GM12878 (cell line): Measurements from ENCODE around the gene ATOSA.

Experiments used
- EZH2 ChIP-seq: IDR thresholded peaks from 2 replicates; pipeline ENCODE4 v1.6.1; 2012; ENCODE audit warnings: low read depth, mild to moderate bottlenecking, control low read depth, inconsistent platforms, low read length, borderline replicate concordance; ENCODE audit not compliant: control insufficient read depth
- FOXK2 ChIP-seq: fragments of 450-650 bp; IDR thresholded peaks from 2 replicates; pipeline ENCODE4 v1.6.1; 2017; ENCODE audit warnings: mild to moderate bottlenecking, moderate library complexity
- FOXM1 ChIP-seq: IDR thresholded peaks from 2 replicates; pipeline ENCODE4 v1.6.1; 2012; ENCODE audit warnings: low read depth, mild to moderate bottlenecking, inconsistent platforms, low read length, moderate library complexity
- HCFC1 ChIP-seq: fragments of 150-350 bp; IDR thresholded peaks from 2 replicates; pipeline ENCODE4 v1.6.1; 2014; ENCODE audit warnings: low read length
- NRF1 ChIP-seq: conservative IDR thresholded peaks from 2 replicates; pipeline ENCODE4 v1.6.1; 2011; ENCODE audit warnings: mild to moderate bottlenecking, low read depth, low read length, improper control_type of control experiment
- POLR2A ChIP-seq: IDR thresholded peaks from 2 replicates; pipeline ENCODE4 v1.6.1; 2011; ENCODE audit warnings: low read depth, mild to moderate bottlenecking, low read length
- REST ChIP-seq: IDR thresholded peaks from 2 replicates; pipeline ENCODE4 v1.6.1; 2012; ENCODE audit warnings: mild to moderate bottlenecking, low read depth, low read length
- TAF1 ChIP-seq: IDR thresholded peaks from 2 replicates; pipeline ENCODE4 v1.6.1; 2011; ENCODE audit warnings: mild to moderate bottlenecking, low read depth, low read length, borderline replicate concordance
- TARDBP ChIP-seq: IDR thresholded peaks from 2 replicates; pipeline ENCODE4 v1.6.1; 2016; ENCODE audit warnings: borderline replicate concordance
- ZZZ3 ChIP-seq: IDR thresholded peaks from 2 replicates; pipeline ENCODE4 v1.6.1; 2011; ENCODE audit warnings: low read depth; ENCODE audit not compliant: control insufficient read depth, insufficient read length
- TF ChIP-seq, protein P1 (sequence below), 3 experiments: IDR thresholded peaks in 2 of 3; conservative IDR thresholded peaks in 1 of 3; 2 replicates each; pipeline ENCODE4 v1.5.1; 2011; ENCODE audit warnings: low read depth in 3 of 3, low read length in 3 of 3, mild to moderate bottlenecking in 3 of 3, control low read depth in 2 of 3, moderate library complexity in 2 of 3, inconsistent platforms in 1 of 3, mixed read lengths in 1 of 3; ENCODE audit not compliant: control insufficient read depth in 2 of 3, insufficient read depth in 1 of 3; ENCODE audit errors: extremely low read depth in 1 of 3
- TF ChIP-seq, protein P2 (sequence below): fragments of 450-650 bp; IDR thresholded peaks from 2 replicates; pipeline ENCODE4 v1.6.1; 2017; ENCODE audit warnings: mild to moderate bottlenecking

- TF ChIP-seq HCFC1 (no peak), EZH2 (no peak), NRF1 (no peak), FOXM1 (no peak), ZZZ3 (no peak), TAF1 (no peak), REST (no peak), POLR2A (no peak), FOXK2 (no peak), TARDBP (no peak)
- TF ChIP-seq, protein P1, sequence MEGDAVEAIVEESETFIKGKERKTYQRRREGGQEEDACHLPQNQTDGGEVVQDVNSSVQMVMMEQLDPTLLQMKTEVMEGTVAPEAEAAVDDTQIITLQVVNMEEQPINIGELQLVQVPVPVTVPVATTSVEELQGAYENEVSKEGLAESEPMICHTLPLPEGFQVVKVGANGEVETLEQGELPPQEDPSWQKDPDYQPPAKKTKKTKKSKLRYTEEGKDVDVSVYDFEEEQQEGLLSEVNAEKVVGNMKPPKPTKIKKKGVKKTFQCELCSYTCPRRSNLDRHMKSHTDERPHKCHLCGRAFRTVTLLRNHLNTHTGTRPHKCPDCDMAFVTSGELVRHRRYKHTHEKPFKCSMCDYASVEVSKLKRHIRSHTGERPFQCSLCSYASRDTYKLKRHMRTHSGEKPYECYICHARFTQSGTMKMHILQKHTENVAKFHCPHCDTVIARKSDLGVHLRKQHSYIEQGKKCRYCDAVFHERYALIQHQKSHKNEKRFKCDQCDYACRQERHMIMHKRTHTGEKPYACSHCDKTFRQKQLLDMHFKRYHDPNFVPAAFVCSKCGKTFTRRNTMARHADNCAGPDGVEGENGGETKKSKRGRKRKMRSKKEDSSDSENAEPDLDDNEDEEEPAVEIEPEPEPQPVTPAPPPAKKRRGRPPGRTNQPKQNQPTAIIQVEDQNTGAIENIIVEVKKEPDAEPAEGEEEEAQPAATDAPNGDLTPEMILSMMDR (IDR thresholded peaks at IDR 0.05 in 2 of 3, conservative IDR thresholded peaks at IDR 0.05 in 1 of 3; ENCODE audit: control insufficient read depth in 2 of 3, extremely low read depth in 1 of 3, insufficient read depth in 1 of 3, low read depth in 3 of 3, low read length in 3 of 3), result no peak
- TF ChIP-seq, protein P2, sequence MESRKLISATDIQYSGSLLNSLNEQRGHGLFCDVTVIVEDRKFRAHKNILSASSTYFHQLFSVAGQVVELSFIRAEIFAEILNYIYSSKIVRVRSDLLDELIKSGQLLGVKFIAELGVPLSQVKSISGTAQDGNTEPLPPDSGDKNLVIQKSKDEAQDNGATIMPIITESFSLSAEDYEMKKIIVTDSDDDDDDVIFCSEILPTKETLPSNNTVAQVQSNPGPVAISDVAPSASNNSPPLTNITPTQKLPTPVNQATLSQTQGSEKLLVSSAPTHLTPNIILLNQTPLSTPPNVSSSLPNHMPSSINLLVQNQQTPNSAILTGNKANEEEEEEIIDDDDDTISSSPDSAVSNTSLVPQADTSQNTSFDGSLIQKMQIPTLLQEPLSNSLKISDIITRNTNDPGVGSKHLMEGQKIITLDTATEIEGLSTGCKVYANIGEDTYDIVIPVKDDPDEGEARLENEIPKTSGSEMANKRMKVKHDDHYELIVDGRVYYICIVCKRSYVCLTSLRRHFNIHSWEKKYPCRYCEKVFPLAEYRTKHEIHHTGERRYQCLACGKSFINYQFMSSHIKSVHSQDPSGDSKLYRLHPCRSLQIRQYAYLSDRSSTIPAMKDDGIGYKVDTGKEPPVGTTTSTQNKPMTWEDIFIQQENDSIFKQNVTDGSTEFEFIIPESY, result no peak
These were observed 21.9 kb downstream of the ATOSA start for GRCh38 chr15:52657338-52657737.
